Kidney (tissue), 14 donors: ENCODE results near the gene ATP12A. TPM values are rescaled to one million over a fixed set of nuclear protein-coding genes. Genes with fewer than 3 reads are reported as not detected.

Source experiments
- DNase-seq, 5 donors: peaks; one replicate each; pipeline ENCODE4 v3.0.0-alpha.2; 2013 to 2020
- FAIRE-seq: peaks from 2 replicates; lab custom pipeline; 2012; peaks lifted over from hg19 to GRCh38; lab: Jason Lieb, UNC
- H3K27ac ChIP-seq, 2 donors: one replicate each; pipeline ENCODE4 v1.7.0; 2013; ENCODE audit warnings: low read depth in 2 of 2, low read length in 2 of 2, inconsistent platforms in 1 of 2
- H3K27me3 ChIP-seq: one replicate; pipeline ENCODE4 v1.7.1; 2013; ENCODE audit warnings: low read length, inconsistent platforms; ENCODE audit not compliant: control insufficient read depth, insufficient read depth
- H3K36me3 ChIP-seq, 3 donors: one replicate each; pipeline versions ENCODE4 v1.7.0 to v1.7.1; 2013; ENCODE audit warnings: low read length in 3 of 3, control low read depth in 1 of 3, inconsistent platforms in 1 of 3; ENCODE audit not compliant: insufficient read depth in 3 of 3, control insufficient read depth in 2 of 3
- H3K4me1 ChIP-seq, 3 donors: one replicate each; pipeline versions ENCODE4 v1.7.0 to v1.7.1; 2013; ENCODE audit warnings: low read length in 3 of 3, inconsistent platforms in 1 of 3, low read depth in 1 of 3; ENCODE audit not compliant: control insufficient read depth in 2 of 3, insufficient read depth in 2 of 3
- H3K4me3 ChIP-seq, 3 donors: one replicate each; pipeline versions ENCODE4 v1.7.0 to v1.8.1; 2013; ENCODE audit warnings: low read length in 3 of 3, control low read depth in 1 of 3, inconsistent platforms in 1 of 3
- H3K9ac ChIP-seq, 3 donors: one replicate each; pipeline versions ENCODE4 v1.7.0 to v1.7.1; 2013; ENCODE audit warnings: low read length in 3 of 3, control low read depth in 1 of 3, inconsistent platforms in 1 of 3
- H3K9me3 ChIP-seq, 3 donors: one replicate each; pipeline versions ENCODE4 v1.7.0 to v1.7.1; 2013; ENCODE audit warnings: low read length in 3 of 3, control low read depth in 1 of 3, inconsistent platforms in 1 of 3; ENCODE audit not compliant: control insufficient read depth in 2 of 3, insufficient read depth in 1 of 3
- CTCF ChIP-seq: IDR thresholded peaks from 3 replicates; pipeline ENCODE4 v1.5.1; 2012; ENCODE audit warnings: mild to moderate bottlenecking, moderate library complexity, borderline replicate concordance; ENCODE audit not compliant: insufficient read depth; ENCODE audit errors: extremely low read depth
- intact Hi-C: fragments of 100-400 bp; cut with DNase I; formaldehyde crosslinking; loops from one replicate; pipeline ENCODE4 v1.11.1; 2022
- polyA plus RNA-seq: library from polyadenylated mRNA; stranded (reverse); fragments of 350-450 nt; fragmentation: Illumina TruSeq; extraction: RNeasy Lipid Tissue Mini Kit (QIAGEN cat#74804); gene quantifications from one replicate; pipeline ENCODE4 v1.2.3, GENCODE V29; 2014; ENCODE audit warnings: low read depth, low replicate concordance; ENCODE audit not compliant: insufficient read depth
- total RNA-seq: library from RNA; stranded (reverse); fragmentation: NEBNext Ultra II Directional; extraction: Animal tissue kit (Norgen Biotek cat#: 25700); gene quantifications from one replicate; pipeline ENCODE4 v1.2.1, GENCODE V29; 2021
- donor health status: control.
- donor health status: control.
- donor health status: control.
- donor health status: control.
- donor health status: control.
- donor health status: DM: yes; HTN: yes; CAD: no.
- donor health status: Normal renal cell carcinoma (clear cell type).

Gene ATP12A
- total and polyA plus RNA-seq, 2 donors from 2014 or later, result 0.22 to 6.5 TPM

DNA sequence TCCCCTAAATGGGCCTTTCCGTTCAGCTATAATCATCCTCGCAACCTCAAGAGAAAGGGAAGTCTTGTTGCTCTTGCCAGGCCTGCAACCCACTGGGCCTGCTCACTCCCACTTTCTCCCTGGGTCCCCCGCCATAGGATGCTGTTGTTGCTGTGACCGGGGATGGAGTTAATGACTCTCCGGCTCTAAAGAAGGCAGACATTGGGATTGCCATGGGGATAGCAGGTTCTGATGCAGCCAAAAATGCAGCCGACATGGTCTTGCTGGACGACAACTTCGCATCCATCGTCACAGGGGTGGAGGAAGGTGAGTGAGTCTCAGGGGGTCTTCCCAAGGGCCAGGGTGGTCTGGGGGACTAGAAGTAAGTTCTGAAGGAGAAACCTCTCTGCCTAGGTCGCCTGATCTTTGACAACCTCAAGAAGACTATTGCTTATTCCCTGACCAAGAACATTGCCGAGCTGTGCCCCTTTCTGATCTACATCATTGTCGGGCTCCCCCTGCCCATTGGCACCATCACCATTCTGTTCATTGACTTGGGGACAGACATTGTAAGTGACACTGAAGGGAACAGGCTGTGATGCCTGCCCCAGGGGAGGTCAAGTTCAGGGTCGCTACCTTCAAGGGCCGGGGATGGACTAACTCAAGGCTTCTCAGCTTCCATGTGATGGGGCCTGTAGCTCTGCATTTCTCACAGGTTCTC, 26.8 kb downstream of the ATP12A start:
- Histone ChIP-seq H3K36me3 (no peaks in the 10 kb centered on the region), H3K27ac (no peak overlapping the region), H3K9me3 (no peaks in the 10 kb centered on the region), H3K27me3 (no peaks in the 10 kb centered on the region), H3K4me3 (no peak overlapping the region), H3K9ac (no peak overlapping the region), H3K4me1 (no peaks in the 10 kb centered on the region)
- no peak for TF ChIP-seq CTCF
- DNase-seq, result no peak
- FAIRE-seq, result no peak
- intact Hi-C loops, result no loop called here

- DNase-seq, result no peak
- no peak for TF ChIP-seq CTCF
- Histone ChIP-seq H3K4me1 (no peaks in the 10 kb centered on the region), H3K9me3 (no peaks in the 10 kb centered on the region), H3K27ac (no peak overlapping the region), H3K4me3 (no peak overlapping the region), H3K36me3 (no peaks in the 10 kb centered on the region), H3K27me3 (no peaks in the 10 kb centered on the region), H3K9ac (no peak overlapping the region)
- no peak for FAIRE-seq
- intact Hi-C loops, result no loop called here
Measured at GRCh38 chr13:24709186-24709913, 29.1 kb downstream of the ATP12A start.

DNA sequence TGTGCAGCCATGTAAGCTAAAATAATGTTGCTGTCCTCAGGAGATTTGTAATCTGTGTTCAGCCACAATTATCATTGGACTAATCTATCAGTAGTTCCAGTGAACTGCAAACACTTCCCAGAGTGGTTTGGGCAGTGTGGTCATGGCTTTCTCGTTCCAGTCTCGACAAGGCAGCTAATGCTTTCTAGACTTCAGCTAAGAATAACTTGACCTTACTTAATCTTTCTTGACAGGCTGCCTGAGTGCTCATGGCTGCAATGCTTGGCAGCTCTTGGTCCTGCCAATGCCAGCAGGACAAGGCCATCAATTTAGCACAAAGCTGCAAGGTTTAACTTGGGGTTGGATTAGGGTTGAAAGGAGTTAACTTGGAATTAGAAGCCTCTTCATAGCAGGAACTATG, 32.8 kb downstream of the ATP12A start:
- no peak for TF ChIP-seq CTCF
- DNase-seq (peak in 2 of 5 donors; percentile 19 to 37), FAIRE-seq (no peak)
- Histone ChIP-seq H3K4me3 (no peak overlapping the region), H3K9ac (no peak overlapping the region), H3K27me3 (no peaks in the 10 kb centered on the region), H3K4me1 (no peaks in the 10 kb centered on the region), H3K27ac (no peak overlapping the region), H3K36me3 (no peaks in the 10 kb centered on the region), H3K9me3 (no peaks in the 10 kb centered on the region)
- intact Hi-C loops, result no loop called here
